GM20000 (cell line): ENCODE data around the gene TLL2.

Source experiments
- DNase-seq: peaks from one replicate; pipeline ENCODE4 v3.0.0; 2012; ENCODE audit warnings: low spot score
- CTCF ChIP-seq: IDR thresholded peaks from 2 replicates; pipeline ENCODE4 v1.5.1; 2012; ENCODE audit warnings: mild to moderate bottlenecking, control low read depth; ENCODE audit errors: extremely low read depth, missing control alignments

The TLL2 gene

GRCh38 chr10:96482815-96483588 lies 30.7 kb downstream of the TLL2 start:
- TF ChIP-seq CTCF = no peak
- DNase-seq = no peak

- DNase-seq = no peak
- TF ChIP-seq CTCF = no peak
Measured at GRCh38 chr10:96478355-96478754, 35.4 kb downstream of the TLL2 start.

GRCh38 chr10:96473866-96474265 lies 39.9 kb downstream of the TLL2 start:
- DNase-seq = no peak
- TF ChIP-seq CTCF = no peak

GRCh38 chr10:96470116-96470743 lies 43.5 kb downstream of the TLL2 start:
- peak; percentile 71 for DNase-seq
- TF ChIP-seq CTCF = peak; percentile 51

GRCh38 chr10:96468845-96469244 lies 44.9 kb downstream of the TLL2 start:
- DNase-seq = no peak

GRCh38 chr10:96465599-96465998 lies 48.1 kb downstream of the TLL2 start:
- TF ChIP-seq CTCF = no peak
- DNase-seq = no peak

More at GRCh38 chr10:96468845-96469244, 44.9 kb downstream of the TLL2 start:
- TF ChIP-seq CTCF = no peak

- no peak for DNase-seq
- TF ChIP-seq CTCF = no peak
Measured at GRCh38 chr10:96463562-96463961, 50.2 kb downstream of the TLL2 start.
